ENCODE results near the gene ARHGEF28.

Gene ARHGEF28

GRCh38 chr5:73625944-73626811 is at the start of gene ARHGEF28:
Gene ARHGEF28, plus strand, starts transcription at chr5:73626196. Its CDS starts 58,656 bp downstream, at chr5:73684852.
- H3K27ac ChIP-seq: peak within 1 kb of the TSS in 20 of 21 experiments; percentile 4 to 88 (median 74)
- peak within 1 kb of the TSS; percentile 45 to 60 (median 54) for H3K4me3 ChIP-seq

- no peak overlapping the region for H3K27ac ChIP-seq
- H3K4me3 ChIP-seq: no peak overlapping the region
Measured at GRCh38 chr5:73582285-73583145, 43.5 kb upstream of the ARHGEF28 start.

DNA sequence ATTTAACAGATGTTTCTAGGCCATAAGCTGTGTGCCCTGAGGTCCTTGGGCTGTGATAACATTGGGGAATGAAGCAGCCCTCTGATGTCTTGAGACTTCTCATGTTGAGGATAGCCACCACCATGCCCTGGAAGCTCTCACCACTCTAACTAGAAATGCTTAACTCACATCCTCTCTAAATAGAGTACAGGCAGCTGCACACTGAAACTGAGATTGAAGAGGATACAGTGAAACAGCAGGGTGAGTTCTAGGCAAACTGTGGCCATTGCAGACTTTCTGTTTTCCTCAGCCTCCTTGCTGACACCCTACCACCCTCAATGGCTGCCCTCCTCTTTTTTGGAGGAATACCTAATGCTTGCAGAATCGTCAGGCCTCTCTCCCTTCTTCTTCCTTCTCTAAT is 38.1 kb upstream of the ARHGEF28 start:
- no peak overlapping the region for H3K27ac ChIP-seq
- no peak overlapping the region for H3K4me3 ChIP-seq

DNA sequence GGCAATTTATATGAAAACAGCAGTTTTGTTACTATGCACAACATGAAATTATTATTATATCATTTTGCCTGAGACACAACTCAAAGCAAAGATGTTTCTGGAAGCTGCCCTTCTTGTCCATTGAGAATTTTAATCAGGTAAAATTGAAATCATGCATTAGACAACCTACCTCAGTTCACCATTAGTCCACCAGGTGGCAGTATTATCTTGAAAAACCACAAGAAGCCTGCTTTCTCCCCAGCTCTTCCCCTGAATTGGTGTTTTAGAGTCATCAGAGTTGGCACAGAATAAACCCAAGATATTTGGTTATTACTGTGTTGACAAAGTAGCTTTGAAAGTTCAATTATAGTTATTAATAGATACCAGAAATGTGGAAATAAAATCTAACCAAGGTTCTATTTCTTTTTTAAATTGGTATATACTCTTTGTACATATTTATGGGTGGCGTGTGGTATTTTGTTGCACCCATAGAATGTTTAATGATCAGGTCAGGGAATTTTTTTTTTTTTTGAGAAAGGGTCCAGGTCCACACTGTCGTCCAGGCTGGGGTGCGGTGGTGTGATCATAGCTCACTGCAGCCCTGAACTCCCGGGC is 34.8 kb upstream of the ARHGEF28 start:
- Histone ChIP-seq H3K27ac (no peak overlapping the region), H3K4me3 (no peak overlapping the region)

- H3K27ac ChIP-seq: no peak overlapping the region
- H3K4me3 ChIP-seq: no peak overlapping the region
Measured at GRCh38 chr5:73591698-73592501, 34.1 kb upstream of the ARHGEF28 start.

- Histone ChIP-seq H3K4me3 (no peak overlapping the region), H3K27ac (no peak overlapping the region)
Measured at GRCh38 chr5:73592551-73592950, 33.4 kb upstream of the ARHGEF28 start.

DNA sequence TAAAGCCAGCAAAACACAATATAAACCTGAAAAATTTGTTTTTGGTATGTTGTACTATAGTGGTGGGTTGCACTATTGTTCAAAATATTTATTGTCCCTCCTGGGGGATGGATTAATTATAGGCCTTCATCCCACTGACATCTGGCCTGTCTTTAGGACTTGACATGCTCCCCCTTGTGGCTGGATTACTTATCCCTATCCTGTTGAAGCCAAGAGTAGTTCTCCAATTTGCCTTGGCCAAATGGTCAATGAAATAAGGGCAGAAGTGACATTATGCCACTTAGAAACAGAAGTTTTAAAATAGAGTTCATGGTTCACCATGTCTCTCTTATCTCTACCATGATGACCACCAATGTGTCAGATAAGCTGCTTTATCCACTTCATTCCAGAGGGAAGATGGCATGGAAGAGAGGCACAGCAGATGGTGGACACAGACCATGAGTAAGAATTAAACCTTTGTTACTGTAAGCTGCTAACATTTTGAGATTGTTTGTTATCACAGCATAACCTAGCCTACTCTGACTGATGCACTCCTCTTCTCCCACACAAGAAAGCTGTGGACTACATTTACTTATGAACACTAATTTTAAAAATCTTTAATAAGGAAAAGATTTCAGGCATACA is 29.2 kb upstream of the ARHGEF28 start:
- Histone ChIP-seq H3K4me3 (no peak overlapping the region), H3K27ac (no peak overlapping the region)

- Histone ChIP-seq H3K4me3 (no peak overlapping the region), H3K27ac (no peak overlapping the region)
Measured at GRCh38 chr5:73599380-73599779, 26.6 kb upstream of the ARHGEF28 start.

DNA sequence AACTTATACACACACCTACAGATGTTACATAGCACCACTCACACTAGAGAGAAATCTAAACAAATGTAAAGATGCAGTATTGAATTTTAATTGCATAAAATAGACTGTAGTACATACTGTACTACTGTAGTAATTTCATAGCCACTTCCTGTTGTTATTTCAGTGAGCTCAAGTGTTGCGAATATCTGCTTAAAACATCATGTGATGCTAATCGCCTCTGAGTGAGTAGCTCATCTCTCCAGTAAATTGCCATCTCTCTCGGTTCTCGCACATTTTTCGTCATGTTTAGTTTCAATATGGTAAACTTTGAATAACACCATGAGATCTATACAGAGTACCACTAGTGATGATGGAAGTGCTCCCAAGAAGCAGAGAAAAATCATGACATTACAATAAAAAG is 22.0 kb upstream of the ARHGEF28 start:
- Histone ChIP-seq H3K4me3 (no peak overlapping the region), H3K27ac (no peak overlapping the region)

- Histone ChIP-seq H3K27ac (peak overlapping the region in 1 of 21 experiments; percentile 14), H3K4me3 (no peak overlapping the region)
Measured at GRCh38 chr5:73605223-73606087, 20.5 kb upstream of the ARHGEF28 start.

DNA sequence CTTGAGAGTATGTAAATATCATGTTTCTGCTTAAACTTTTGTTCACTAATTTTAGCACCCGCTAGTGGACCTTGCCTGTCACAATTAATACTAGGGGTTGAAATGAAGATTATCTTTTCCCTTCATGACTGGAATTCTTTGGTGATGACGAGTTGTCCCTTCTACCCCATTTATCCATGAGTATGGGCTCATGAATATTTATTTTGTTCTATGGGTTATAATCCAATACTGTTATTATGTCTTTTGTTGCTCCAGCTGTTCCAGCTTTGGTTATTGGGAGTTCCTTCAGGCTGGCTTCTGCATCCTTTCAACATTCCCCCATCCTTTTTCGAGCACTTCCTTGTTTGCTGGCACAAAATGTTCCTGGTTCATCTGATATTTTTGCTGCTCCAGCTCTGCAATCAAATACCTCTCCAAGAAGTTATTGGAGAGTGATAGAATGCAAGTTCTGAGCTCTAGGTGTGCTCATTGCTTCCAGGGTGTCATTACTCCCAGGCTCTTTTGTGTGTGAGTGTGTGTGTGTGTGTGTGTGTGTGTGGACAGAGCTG is 19.7 kb upstream of the ARHGEF28 start:
- H3K4me3 ChIP-seq: no peak overlapping the region
- no peak overlapping the region for H3K27ac ChIP-seq

DNA sequence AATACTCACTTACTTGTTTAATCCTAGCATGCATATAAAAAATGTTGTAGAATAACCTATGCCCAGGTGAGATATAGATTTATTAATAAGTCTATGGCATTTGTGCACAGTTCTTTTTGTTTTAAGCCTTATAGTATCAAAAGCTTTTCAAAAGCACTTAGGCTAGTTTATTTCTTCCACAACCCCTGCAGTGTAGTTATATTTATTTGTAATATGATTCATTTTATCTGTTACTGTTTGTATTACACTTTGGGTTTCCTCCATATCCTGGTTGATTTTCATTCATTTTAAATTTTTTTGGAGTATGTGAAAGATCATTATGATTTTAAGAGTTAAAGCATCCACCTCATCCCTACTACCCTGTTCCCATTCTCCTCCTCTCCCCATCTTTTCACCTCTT is 18.8 kb upstream of the ARHGEF28 start:
- no peak overlapping the region for H3K4me3 ChIP-seq
- no peak overlapping the region for H3K27ac ChIP-seq

- H3K4me3 ChIP-seq: no peak overlapping the region
- no peak overlapping the region for H3K27ac ChIP-seq
Measured at GRCh38 chr5:73612799-73613198, 13.2 kb upstream of the ARHGEF28 start.

DNA sequence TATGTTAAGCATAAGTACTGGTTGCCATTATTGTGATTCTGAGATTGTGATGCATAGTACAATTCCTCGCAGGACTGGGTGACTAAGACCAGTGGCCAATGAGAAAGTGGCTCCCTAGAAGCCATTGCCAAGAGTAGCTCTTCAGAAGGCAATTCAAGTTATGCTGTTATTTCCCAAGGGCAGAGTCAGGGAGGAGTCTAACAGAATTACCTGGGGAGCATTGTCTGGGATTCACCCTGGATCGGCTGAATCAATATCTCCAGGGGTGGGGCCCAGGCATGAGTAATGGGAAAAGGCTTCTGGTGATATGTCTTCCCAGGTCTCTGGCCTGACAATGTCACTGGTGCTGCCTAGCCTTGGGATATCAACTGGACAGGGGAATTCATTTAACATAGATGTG is 10.9 kb upstream of the ARHGEF28 start:
- no peak overlapping the region for H3K4me3 ChIP-seq
- H3K27ac ChIP-seq: peak overlapping the region in 1 of 21 experiments; percentile 37

DNA sequence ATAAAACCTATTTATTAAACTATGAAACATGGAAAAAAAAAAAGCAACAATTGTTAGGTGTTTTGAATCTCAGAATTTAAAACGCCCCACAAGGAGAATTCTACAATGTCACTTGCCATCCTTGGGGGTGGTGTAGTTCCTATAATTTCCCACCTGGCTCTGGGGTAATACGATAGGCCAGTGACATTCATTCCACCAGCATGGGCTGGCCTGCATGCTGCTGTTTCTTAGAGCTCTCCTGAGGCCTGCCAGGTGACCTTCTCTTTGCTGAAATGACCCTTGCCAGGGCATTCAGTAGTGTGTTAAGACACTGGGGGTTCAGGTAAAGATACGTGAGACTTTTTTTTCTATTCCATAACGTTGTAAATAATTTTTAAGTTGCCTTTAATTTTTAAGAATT is 10.0 kb upstream of the ARHGEF28 start:
- Histone ChIP-seq H3K4me3 (no peak overlapping the region), H3K27ac (no peak overlapping the region)

GRCh38 chr5:73617510-73618279 is 8.3 kb upstream of the ARHGEF28 start:
- H3K4me3 ChIP-seq: no peak overlapping the region
- H3K27ac ChIP-seq: peak overlapping the region in 1 of 21 experiments; percentile 25

Measured in skin epidermis (tissue), 12 donors.